ENCODE results near the gene SPRY1.
A peak's percentile ranks its signal among the peaks of the same experiment; 100 is the strongest.

Gene SPRY1

DNA sequence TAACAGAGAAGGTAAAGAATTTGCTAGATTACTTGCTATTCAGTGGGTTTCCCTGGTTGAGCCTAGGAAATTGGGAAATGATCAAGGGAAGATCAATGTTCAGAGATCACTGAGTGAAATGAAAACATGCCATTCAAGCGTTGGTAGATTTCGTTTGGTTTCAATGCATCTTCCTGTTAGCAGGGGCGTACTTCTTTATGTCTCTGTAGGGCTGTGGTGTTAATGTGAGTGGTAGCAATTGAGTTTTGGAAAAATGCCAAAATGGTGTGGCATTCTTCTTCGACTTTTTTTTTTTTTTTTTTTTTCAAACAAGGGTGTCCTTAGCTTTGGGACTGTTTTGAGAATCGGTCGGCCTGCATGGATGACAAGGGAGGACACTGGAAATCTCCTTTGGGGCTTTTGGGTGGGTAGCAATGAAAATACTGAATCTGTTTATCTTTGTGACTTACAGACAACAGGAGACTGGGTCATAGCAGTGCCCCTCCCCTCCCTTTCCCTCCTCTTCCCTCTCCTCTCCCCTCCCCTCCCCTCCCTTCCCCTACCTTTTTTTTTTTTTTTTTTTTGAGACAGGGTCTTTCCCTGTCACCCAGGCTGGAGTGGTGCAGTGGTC, 50.4 kb downstream of the SPRY1 start:
- no peak for DNase-seq

DNA sequence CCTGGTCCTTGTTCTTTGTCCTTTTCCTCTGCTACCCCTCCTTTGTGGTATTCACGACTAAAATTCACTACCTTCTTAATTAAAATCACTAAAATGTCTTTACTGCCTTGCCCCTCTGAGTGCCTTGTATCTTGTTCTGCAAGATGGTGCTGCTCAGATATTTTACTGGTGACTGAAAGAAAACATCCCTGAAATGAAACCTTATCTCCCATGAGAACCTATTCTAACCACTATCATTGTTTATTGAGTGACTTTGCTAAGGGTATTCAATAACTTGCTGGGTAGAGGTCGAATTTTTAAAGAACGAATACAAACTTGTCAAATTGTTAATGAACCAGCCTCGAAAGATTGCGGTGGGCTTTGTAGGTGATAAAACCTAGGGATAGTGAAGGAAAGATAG, 52.8 kb downstream of the SPRY1 start:
- no peak for DNase-seq

DNA sequence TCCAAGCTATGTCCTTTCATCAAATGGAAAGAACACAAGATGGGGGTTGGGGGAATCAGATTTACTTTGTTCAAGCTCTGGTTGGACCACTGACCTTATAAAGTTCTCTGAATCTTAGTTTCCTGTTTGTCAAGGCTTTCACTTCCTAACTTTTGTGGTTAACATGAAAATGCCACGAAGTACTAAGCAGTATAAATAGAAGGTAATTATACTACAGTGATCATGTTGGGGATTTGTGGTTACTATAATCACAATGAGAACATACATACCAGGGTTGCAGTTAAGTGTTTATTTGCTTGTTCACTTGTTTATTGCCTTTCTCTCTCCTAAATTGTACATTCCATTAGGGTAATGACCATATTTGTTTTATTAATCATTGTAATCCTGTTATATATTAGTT, 53.2 kb downstream of the SPRY1 start:
- no peak for DNase-seq

- no peak for DNase-seq
Measured at GRCh38 chr4:123450393-123450792, 53.8 kb downstream of the SPRY1 start.

DNA sequence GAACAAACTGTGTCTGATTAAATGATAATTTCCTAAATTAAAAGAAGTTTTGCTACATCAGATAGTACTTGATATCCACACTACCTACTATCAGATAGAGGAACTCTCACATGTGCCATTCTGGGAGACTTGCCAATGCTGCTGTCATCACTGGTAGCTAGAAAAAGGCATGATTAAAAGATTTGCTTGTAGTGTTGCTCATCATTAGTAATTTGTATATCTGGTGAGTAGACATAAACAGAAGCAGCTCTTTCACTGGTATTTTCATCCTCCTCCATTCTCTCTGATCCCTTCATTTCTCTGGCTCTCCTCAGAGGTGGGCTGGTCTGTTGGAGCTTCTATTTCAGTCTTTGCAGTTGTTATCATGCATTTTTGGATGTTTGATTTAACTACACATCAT, 56.0 kb downstream of the SPRY1 start:
- DNase-seq, result peak; percentile 6

GRCh38 chr4:123453061-123453680, 56.6 kb downstream of the SPRY1 start:
- no peak for DNase-seq

Data from NCI-H2171 (cell line).